HT-29 (cell line): ENCODE data around the gene NELFB. TPM values are rescaled to one million over a fixed set of nuclear protein-coding genes. Genes with fewer than 3 reads are reported as not detected.

Experiments
- DNase-seq: peaks from one replicate; pipeline ENCODE4 v3.0.0-alpha.2; 2015; ENCODE audit warnings: low spot score
- total RNA-seq: library from RNA; depleted of rRNA; stranded (reverse); fragments of >200 nt; shearing (Covaris generic); gene quantifications from 2 replicates; pipeline ENCODE4 v1.2.3, GENCODE V29; 2014

Gene NELFB
- total RNA-seq, 1 experiment from 2014 or later = 111 TPM

DNA sequence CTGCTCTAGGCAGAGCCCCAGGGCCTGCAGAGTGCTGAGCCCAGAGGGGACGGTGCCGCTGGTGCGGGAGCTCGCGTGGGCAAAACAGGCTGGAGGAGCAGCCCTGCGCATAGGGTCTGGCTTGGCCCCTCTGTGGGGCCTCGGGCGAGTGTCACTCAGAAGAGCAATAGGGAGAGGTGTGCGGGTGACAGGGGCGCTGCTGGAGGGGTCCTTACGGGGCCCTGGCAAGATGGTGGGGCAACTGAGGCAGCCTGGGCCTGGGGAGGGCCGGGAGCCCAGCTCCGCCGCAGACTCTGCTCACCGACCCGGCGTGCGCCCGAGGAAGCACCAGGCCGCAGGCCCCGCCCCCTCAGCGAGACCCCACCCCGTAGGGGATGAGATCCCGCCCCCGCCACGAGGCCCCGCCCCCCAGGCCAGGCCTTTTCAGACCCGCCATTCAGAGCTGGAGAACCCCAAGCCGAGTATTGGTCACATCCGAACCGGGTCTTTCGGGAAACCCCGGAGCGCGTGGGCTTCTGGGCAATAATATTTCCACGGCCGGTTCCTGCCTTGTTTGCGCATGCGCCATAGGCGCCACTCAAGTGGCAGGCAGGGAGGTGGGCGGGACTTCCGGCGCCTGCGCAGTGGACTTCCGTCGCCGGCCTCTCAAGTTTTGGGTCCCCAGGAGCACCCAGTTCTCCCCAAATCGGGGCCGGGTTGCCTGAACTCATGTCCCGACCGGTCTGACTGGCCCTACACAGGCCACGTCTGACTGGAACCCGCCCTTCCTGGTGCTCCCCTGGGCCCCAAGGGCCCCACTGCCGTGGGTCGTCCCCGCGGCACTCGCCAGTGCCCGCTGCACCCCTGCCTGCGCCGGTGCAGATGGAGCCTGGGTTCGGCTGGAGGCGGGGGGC lies 31.8 kb upstream of the NELFB start:
- DNase-seq = peak; percentile 98

DNA sequence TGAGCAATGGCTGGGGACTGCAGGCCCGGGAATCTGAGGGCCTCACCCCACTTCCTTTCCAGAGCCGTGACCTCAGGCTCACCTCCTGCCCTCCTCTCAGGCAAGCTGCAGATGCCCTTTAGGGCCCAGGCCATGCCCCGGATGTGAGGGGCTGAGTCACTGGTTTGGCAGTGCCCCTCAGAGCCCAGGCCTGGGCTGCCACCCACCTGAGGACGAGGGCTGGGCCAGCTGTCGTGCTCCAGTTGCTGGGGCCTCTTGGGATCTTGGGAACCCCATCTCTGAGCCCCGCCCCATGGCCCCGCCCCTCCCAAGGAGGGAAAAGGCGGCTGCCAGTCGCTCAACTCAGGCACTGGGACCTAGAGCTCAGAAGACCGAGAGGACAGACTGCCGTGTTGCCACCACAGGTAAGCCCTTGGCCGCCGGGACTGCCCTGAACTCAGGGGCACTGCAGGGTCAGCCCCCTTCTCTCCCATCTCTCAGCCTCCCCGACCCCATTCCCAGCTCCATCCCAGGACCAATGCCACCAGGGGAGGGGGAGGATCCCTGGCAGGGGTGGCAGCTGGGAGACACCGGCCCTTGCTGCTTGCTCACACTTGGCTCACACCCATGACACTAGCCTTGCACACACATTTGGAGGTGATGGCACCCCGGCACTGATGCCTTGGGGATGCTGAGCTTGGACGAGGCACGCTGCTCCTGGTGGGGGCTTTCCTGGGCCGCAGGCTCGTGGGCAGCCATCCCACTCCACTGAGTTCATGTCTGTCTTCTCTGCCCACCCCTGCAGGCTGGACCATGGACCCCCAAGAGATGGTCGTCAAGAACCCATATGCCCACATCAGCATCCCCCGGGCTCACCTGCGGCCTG lies 30.1 kb upstream of the NELFB start, which contains the start of gene CYSRT1:
TSS of gene CYSRT1 (plus strand) at position 345 of the 865 bp plus-strand sequence. CDS start at position 793, 448 bp downstream.
- no peak for DNase-seq

DNA sequence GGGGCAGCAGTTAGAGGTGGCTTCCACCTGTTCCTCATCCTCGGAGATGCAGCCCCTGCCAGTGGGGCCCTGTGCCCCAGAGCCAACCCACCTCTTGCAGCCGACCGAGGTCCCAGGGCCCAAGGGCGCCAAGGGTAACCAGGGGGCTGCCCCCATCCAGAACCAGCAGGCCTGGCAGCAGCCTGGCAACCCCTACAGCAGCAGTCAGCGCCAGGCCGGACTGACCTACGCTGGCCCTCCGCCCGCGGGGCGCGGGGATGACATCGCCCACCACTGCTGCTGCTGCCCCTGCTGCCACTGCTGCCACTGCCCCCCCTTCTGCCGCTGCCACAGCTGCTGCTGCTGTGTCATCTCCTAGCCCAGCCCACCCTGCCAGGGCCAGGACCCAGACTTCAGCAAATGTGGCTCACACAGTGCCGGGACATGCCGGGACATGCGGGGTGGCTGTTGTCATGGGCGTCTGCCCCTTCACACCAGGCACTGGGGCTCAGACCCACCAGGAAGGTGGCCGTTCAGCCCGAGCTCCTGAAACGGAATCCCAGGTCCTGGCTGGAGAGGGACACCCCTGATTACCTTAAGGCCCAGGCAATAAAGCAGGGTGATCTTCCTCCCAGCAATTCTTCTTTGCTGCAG lies 29.3 kb upstream of the NELFB start:
- no peak for DNase-seq

DNA sequence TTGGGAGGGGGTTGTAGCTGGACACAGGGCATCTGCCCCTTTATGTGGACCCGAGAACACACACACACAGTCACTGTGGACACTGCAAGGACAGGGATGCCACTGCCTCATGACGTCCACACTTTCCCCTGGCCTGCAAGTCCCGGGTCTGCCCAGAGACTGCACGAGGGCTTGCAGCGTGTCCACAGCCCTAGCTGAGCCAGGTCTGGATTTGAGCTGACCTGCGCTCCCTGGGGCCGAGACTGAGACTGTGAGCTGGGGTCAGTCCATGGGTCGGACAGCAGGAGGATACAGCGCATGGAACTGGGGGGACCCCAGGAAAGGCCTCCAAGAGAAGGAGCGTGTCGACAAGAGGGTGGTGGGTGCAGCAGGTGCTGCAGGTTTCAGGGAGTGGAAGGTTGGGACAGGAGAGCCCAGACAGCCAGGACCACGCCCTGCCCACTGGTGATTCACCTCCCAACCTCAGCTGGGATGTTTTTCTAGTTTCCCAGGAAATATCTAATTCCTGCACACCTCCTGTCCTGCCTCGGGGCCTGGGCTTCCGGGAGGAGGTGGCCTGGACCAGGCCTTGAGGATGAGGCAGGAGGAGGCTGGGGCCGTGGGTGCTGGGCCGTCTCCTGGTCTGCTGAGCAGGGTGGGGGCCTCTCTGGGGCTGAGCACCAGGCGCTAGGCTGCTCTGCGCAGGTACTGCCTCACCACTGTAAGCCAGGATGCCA lies 28.6 kb upstream of the NELFB start:
- DNase-seq = no peak

DNA sequence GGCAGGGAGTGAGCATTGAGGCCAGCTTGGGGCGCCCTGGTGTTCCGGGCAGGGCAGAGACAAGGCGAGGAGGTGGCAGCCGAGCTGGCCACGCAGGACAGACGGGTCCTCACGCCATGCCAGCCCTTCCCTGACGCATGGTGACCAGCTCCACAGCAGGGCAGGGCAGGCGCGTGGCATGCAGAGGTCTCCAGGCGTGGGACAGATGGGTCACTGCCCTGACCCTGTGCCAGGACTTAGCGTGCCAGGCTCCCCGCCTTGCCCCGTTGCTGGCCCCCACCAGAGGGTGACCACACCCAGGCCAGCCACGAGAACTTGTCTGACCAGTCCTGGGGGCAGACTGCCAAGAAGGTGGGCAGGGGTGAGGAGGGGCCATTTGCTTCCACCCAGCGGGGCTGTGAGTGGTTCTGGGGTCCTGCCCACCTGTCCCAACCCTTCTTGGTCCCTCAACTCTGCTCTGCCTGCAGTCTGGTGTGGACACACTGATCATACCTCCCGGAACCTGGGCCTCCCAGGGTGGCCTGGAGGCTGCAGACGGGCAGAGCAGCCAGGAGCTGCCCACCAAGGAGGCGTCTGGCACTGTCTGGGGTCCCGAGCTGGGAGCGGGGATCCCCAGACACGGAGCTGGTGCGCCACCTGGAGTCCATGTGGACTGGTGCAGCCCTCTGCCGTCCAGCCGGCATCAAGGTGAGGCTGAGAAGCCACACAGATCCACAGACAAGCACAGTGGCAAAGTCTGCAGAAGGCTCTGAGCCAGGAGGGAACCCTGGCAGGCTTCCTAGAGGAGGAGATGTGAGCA lies 27.9 kb upstream of the NELFB start, which contains the start of gene RNF224:
TSS of gene RNF224 (plus strand) at position 449 of the 799 bp plus-strand sequence. CDS start 834 bp downstream, outside the sequence.
- peak; percentile 97 for DNase-seq

DNA sequence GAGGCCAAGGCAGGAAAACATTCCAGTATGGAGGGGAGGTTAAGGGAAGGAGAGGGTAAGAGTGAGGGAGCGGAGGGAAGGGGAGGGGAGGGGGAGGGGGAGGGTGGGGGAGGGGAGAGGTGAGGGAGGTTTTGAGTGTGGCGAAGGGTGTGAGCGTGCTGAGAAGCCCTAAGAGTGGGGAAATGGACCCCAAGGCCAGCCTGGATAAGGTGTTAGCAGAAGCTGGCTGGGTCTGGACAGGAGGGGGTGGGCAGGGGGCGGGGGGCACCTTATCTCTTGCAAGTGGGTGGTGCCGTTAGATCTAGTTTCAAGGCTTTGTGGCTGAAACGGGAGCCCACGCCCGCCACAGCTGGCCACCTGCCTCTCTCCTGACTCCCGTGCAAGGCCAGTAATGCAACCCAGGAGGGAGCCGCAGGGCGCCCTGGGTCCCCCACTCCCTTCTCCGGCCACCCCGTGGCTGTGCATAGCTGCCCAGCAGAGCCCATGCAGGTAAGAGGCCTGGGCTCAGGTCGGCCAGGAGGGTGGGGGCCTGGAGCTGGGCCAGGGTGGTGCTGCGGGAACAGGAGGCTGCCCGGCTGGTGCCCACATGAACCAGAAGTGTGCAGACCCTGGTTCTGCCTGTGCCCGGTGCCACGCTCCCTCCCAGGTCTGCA lies 27.1 kb upstream of the NELFB start:
- no peak for DNase-seq

DNA sequence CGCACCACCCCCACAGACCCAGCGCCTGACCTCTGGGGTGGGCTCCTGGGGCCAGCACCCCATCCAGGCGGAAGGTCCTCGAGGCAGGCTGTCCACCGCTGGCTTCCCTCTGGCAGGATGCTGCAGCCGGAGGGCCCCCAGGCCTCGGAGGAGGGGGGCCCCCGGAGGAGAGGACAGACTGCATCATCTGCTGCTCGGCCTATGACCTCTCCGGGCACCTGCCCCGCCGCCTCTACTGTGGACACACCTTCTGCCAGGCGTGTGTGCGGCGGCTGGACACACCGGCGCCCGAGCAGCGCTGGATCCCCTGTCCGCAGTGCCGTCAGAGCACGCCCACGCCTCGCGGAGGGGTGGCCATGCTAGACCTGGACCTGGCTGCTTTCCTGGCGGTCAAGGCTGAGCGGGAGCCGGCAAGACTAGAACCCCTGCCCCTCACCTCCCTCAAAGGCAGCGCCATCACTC lies 26.6 kb upstream of the NELFB start:
- no peak for DNase-seq

DNA sequence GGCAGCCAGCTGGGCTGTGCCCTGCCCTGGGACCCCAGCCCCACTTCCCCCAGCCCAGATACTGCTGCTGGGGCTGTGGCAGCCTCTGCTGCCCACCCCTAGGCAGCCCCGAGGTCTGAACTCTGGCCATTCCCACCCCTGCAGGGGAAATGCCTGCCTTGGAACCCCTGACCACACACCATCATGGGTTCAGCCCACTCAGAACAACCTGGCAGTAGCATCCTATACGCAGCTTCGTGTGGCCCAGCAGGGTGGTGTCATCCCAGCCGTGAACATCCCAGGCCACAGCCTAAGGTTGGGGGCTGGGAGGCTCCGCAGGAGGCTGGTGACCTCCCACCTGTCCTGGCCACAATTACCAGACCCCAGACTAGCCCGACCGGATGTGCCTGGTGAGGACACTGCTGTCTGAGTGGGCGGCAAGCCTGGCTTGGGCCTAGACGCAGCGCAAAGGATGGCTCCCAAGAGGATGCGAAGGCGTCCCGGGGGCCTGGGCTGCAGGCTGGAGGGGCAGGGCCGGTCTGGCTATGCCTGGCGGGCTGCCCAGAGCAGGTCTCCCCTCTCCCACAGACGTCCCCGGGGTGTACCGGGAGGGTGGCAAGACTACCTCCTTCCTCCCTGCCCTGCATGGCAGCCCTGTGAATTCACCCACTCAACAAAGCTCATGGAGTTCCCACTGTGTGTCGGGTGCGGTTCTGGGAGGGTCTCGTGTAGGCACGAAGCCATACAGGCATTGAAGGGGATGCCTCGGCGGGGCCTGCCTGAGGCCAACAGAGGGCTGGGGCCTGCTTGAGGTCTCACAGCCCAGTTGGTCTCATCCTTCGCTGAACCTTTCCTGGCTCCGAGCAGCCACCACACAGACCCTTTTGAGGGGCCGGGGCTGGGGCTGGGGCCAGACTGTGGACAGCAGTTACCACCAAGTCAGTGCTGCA lies 25.9 kb upstream of the NELFB start:
- DNase-seq = no peak

DNA sequence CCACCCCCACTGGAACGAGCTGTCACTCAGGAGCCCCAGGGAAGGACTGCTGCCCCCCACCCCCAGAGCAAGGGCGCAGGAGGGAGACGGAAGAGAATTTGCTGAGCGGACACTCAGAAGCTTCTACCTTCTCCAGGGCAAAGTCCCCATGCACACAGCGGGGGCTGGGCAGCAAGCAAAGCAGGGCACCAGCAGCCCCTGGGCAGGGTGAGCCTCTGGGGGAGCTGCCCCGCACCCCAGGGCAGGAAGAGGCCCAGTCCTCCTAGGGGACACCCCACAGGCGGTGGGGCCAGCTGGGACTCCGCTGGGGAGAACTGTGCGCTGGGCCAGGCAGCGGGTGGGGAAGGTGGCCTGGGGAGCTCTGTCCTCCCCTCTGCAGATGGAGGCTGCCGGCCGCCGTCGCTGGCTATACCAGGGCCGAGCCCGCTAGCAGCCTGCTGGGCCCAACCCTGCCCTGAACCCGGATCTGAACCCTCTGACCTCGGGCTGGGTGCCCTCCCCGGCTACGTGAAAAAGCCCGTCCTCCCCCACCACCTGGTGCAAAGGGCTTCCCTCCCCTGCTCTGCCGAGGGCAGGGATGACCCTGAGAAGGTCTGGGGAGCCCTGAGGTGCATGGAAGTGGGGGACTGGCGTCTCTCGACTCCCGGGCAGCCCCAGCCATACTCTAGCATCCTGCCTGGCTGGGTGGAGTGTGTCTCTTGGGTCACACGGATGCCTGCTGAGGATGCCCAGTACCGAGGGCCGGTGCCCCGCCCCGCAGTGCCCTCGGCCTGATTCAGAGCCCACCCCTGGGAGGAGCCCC lies 25.0 kb upstream of the NELFB start:
- no peak for DNase-seq

DNA sequence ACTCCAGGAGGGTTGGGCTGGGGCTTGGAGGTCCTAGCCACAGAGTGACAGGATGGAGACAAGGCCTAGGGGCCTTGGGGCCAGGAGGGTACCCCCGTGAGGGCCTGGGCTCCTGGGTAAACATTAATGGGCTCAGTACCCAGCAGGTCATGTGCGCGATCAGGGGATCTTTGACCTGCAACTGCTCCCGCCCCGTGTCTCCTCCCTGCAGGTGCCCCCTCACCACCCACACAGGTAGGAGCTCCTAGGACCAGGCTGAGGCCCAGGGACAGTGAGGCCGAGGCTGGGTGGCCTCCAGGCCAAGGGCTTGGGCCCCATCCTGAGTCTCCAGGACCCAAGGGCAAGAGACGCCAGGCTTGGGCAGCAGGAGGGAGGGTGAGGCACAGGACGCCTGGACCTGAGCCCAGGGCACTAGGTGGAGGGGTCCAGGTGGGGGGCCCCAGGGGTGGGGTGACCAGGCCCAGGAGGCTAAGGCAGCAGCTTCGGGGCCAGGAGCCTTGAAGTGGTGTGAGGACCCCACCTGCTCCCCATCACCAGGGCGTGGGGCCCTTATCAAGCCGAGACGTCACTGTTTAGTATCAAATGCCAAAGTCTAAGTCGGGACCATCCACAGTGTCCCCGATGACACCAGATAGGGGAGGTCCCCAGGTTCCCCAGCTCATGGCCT lies 24.3 kb upstream of the NELFB start, which contains the start of gene SLC34A3:
TSS of gene SLC34A3 (plus strand) at position 197 of the 667 bp plus-strand sequence. CDS start 802 bp downstream, outside the sequence.
- no peak for DNase-seq

DNA sequence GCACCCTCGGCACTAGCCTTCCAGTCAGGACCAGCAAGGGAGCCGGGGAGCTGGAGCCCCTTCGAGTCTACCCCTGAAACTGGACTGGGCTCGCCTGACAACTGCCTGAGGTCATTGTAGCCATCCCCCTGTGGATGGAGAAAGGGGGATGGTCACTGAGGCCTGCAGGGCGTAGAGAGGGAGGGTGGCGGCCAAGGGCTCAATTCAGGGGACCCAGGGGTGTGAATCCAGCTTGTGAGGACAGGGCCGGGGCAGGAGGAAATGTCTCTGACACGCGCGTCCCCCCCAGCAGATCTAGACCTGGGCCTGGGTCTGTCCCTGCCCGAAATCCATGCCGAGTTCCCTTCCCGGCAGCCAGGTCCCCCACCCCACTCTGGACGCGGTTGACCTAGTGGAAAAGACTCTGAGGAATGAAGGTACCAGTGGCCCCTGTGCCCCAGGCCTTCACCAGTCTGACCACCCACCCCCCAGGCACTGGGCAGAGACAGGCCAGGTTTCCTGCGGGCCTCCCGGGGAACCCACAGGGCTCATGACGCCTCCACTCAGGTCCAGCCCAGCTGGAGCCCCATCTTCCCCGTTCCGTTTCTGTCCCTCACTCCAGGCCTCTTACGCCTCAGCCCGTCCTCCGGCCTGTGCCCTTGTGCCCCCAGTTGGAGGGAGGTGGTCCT lies 23.6 kb upstream of the NELFB start:
- no peak for DNase-seq

DNA sequence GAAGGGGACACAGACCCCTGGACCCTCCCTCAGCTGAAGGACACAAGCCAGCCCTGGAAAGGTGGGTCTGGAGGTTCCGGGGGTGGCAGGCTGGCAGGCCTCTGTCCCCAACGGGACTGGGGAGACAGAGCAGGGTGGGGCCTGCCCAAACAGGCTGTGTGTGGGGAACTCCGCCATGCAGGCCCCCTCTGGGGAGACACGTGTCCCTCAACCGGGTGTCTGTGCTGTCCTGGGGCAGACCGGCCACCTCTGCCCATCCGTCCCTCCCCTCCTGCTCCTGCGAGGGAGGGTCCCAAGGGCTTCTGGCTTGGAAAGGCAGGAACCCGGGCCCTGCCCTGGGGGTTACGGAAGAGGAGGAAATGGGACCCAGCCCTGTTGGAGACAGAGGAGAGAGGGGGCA lies 23.0 kb upstream of the NELFB start:
- no peak for DNase-seq

DNA sequence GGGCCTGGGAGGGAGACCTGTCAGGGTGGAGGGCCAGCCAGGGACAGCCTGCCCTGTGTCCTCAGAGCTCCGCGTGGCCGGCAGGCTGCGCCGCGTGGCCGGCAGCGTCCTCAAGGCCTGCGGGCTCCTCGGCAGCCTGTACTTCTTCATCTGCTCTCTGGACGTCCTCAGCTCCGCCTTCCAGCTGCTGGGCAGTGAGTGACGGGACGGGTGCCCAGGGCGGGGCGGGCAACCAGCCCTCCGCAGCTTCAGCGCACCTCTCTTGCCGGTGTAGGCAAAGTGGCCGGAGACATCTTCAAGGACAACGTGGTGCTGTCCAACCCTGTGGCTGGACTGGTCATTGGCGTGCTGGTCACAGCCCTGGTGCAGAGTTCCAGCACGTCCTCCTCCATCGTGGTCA lies 22.6 kb upstream of the NELFB start:
- DNase-seq = no peak

DNA sequence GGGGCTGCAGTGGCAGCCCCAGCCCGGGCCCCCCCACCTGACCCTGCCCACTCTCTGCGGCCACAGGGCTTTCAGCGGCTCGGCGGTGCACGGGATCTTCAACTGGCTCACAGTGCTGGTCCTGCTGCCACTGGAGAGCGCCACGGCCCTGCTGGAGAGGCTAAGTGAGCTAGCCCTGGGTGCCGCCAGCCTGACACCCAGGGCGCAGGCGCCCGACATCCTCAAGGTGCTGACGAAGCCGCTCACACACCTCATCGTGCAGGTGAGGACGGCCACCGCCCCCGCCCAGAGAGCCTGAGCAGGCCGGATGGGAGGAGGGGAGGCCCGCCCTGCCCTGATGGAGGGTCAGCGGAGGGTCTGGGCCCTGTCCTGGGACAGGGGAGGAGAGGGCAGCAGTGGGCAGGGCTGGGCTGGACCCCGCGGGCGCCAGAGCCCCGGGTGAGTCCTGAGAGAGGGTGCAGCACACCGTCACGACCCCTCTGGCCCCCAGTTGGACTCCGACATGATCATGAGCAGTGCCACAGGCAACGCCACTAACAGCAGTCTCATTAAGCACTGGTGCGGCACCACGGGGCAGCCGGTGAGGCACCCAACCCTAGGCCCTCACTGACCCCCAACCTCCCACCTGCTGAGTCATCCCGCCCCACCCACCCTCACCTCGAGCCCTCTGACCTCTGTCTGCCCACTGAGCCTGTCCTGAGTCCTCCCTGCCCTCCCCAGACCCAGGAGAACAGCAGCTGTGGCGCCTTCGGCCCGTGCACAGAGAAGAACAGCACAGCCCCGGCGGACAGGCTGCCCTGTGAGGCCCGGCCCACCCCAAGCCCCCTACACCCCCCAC lies 21.8 kb upstream of the NELFB start:
- peak; percentile 57 for DNase-seq

DNA sequence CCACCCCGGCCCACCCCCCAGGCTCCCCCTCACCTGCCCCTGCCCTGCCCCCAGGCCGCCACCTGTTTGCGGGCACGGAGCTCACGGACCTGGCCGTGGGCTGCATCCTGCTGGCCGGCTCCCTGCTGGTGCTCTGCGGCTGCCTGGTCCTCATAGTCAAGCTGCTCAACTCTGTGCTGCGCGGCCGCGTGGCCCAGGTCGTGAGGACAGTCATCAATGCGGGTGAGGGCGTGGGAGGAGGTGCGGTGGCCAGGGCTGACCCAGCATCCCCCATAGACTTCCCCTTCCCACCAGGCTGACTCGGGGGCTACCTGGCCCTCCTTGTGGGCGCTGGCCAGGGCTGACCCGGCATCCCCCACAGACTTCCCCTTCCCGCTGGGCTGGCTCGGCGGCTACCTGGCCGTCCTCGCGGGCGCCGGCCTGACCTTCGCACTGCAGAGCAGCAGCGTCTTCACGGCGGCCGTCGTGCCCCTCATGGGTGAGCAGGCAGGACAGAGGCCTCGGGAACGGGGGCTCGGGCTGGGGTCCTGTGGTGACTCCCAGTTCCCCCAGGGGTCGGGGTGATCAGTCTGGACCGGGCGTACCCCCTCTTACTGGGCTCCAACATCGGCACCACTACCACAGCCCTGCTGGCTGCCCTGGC lies 21.0 kb upstream of the NELFB start:
- no peak for DNase-seq
